DND-41 (cell line): ENCODE data around the gene KCNK3.

ENCODE experiments used
- ATAC-seq: fragments of 200-7000 bp; cut with Tn5 transposase; 3 replicates; pipeline ENCODE4 v1.9.1; 2021; ENCODE audit warnings: low read depth; ENCODE audit not compliant: insufficient read depth
- DNase-seq: peaks from one replicate; pipeline ENCODE4 v3.0.0-alpha.2; 2020
- H2AFZ ChIP-seq: 2 replicates; pipeline ENCODE4 v1.6.0; 2012; ENCODE audit warnings: low read depth, low read length
- H3K27ac ChIP-seq: 2 replicates; pipeline ENCODE4 v1.5.1; 2012; ENCODE audit warnings: low read length, inconsistent platforms
- H3K27me3 ChIP-seq: fragments of 200-600 bp; sonication (generic); 2 replicates; pipeline ENCODE4 v1.6.0; 2012; ENCODE audit warnings: low read length, mild to moderate bottlenecking, inconsistent platforms; ENCODE audit not compliant: insufficient read depth, poor library complexity
- H3K36me3 ChIP-seq: 2 replicates; pipeline ENCODE4 v1.5.1; 2012; ENCODE audit warnings: low read length, inconsistent platforms; ENCODE audit not compliant: insufficient read depth
- H3K4me1 ChIP-seq: 2 replicates; pipeline ENCODE4 v1.5.1; 2012; ENCODE audit warnings: mild to moderate bottlenecking, low read length; ENCODE audit not compliant: insufficient read depth
- H3K4me2 ChIP-seq: 2 replicates; pipeline ENCODE4 v1.6.0; 2012; ENCODE audit warnings: mild to moderate bottlenecking, moderate library complexity, low read length, inconsistent platforms; ENCODE audit not compliant: insufficient read depth
- H3K4me3 ChIP-seq, 2 experiments: fragments of 200-600 bp in 1 of 2; shearing (Covaris generic) in 1 of 2; 2 replicates each; pipeline ENCODE4 v1.5.1; 2012 to 2016; ENCODE audit warnings: inconsistent platforms in 2 of 2, low read length in 2 of 2, mild to moderate bottlenecking in 2 of 2, low read depth in 1 of 2, moderate library complexity in 1 of 2
- H3K79me2 ChIP-seq: 2 replicates; pipeline ENCODE4 v1.6.0; 2012; ENCODE audit warnings: low read length, inconsistent platforms; ENCODE audit not compliant: insufficient read depth
- H3K9ac ChIP-seq: 2 replicates; pipeline ENCODE4 v1.6.0; 2012; ENCODE audit warnings: low read depth, mild to moderate bottlenecking, inconsistent platforms, low read length, moderate library complexity
- H3K9me3 ChIP-seq: 2 replicates; pipeline ENCODE4 v1.5.1; 2012; ENCODE audit warnings: low read length, moderate library complexity, mild to moderate bottlenecking, inconsistent platforms; ENCODE audit not compliant: insufficient read depth, severe bottlenecking
- H4K20me1 ChIP-seq: 2 replicates; pipeline ENCODE4 v1.6.0; 2012; ENCODE audit warnings: low read length; ENCODE audit not compliant: insufficient read depth
- CTCF ChIP-seq: IDR thresholded peaks from 2 replicates; pipeline ENCODE4 v1.5.1; 2012; ENCODE audit warnings: borderline replicate concordance, low read length, moderate library complexity, mild to moderate bottlenecking; ENCODE audit not compliant: poor library complexity, severe bottlenecking; ENCODE audit errors: extremely low read depth
- EZH2 ChIP-seq: IDR thresholded peaks from 3 replicates; pipeline ENCODE4 v1.6.1; 2012; ENCODE audit warnings: borderline replicate concordance, low read depth, mild to moderate bottlenecking, moderate library complexity, low read length, inconsistent platforms; ENCODE audit not compliant: severe bottlenecking

Gene KCNK3

GRCh38 chr2:26692279-26692896, at the start of gene KCNK3:
Gene KCNK3, plus strand, starts transcription at chr2:26692722. Its CDS starts 154 bp downstream, at chr2:26692876.
- ATAC-seq (no peak), DNase-seq (no peak)
- Histone ChIP-seq H3K27ac (no peak within 1 kb of the TSS), H2AFZ (no peak within 1 kb of the TSS), H3K9me3 (no peaks in the 10 kb centered on the region), H4K20me1 (peaks cover 2% of the 10 kb centered on the region; the same call in 1 of the 2 replicates), H3K79me2 (no peaks in the 10 kb centered on the region), H3K4me1 (no peaks in the 10 kb centered on the region), H3K36me3 (no peaks in the 10 kb centered on the region), H3K9ac (no peak within 1 kb of the TSS), H3K4me2 (no peak within 1 kb of the TSS), H3K27me3 (peaks cover 32% of the 10 kb centered on the region), H3K4me3 (no peak within 1 kb of the TSS)
- TF ChIP-seq EZH2: no peak
- TF ChIP-seq CTCF: no peak

- no peaks in the 10 kb centered on the region for H3K4me1 ChIP-seq
- H3K27me3 ChIP-seq: peaks cover 17% of the 10 kb centered on the region
- no peak overlapping the region for H3K27ac ChIP-seq
- DNase-seq: no peak
- no peak overlapping the region for H3K4me3 ChIP-seq
- no peak for TF ChIP-seq EZH2
- no peak for TF ChIP-seq CTCF
- H3K79me2 ChIP-seq: no peaks in the 10 kb centered on the region
- H4K20me1 ChIP-seq: no peaks in the 10 kb centered on the region; the same call in 1 of the 2 replicates
- no peak for ATAC-seq
- no peak overlapping the region for H3K9ac ChIP-seq
- H2AFZ ChIP-seq: no peak overlapping the region
- no peaks in the 10 kb centered on the region for H3K36me3 ChIP-seq
- H3K9me3 ChIP-seq: no peaks in the 10 kb centered on the region
- no peak overlapping the region for H3K4me2 ChIP-seq
Measured at GRCh38 chr2:26644188-26644835, 48.2 kb upstream of the KCNK3 start.

GRCh38 chr2:26645762-26646161, 46.8 kb upstream of the KCNK3 start:
- H4K20me1 ChIP-seq: no peaks in the 10 kb centered on the region; the same call in 1 of the 2 replicates
- no peak overlapping the region for H3K27ac ChIP-seq
- DNase-seq: no peak
- H3K27me3 ChIP-seq: peaks cover 17% of the 10 kb centered on the region
- H3K79me2 ChIP-seq: no peaks in the 10 kb centered on the region
- ATAC-seq: no peak
- H3K4me3 ChIP-seq: no peak overlapping the region
- no peak overlapping the region for H2AFZ ChIP-seq
- H3K9me3 ChIP-seq: no peaks in the 10 kb centered on the region
- no peaks in the 10 kb centered on the region for H3K36me3 ChIP-seq
- no peak overlapping the region for H3K9ac ChIP-seq
- TF ChIP-seq CTCF: no peak
- TF ChIP-seq EZH2: no peak
- H3K4me1 ChIP-seq: no peaks in the 10 kb centered on the region
- H3K4me2 ChIP-seq: no peak overlapping the region
